GM12892 (cell line): ENCODE data around the gene ZNF443.

Experiments used
- POLR2A ChIP-seq: IDR thresholded peaks from 2 replicates; pipeline ENCODE4 v1.6.1; 2011; ENCODE audit warnings: low read depth, low read length, control low read depth
- POLR2AphosphoS5 ChIP-seq: IDR thresholded peaks from 2 replicates; pipeline ENCODE4 v1.6.1; 2011; ENCODE audit warnings: low read depth, low read length, control low read depth

GRCh38 chr19:12485571-12485970 is 44.8 kb upstream of the ZNF443 start:
- TF ChIP-seq POLR2AphosphoS5 (no peak), POLR2A (no peak)
